SW480 (cell line): ENCODE measurements around the gene NPTX2.

Experiments used
- DNase-seq: peaks from one replicate; pipeline ENCODE4 v3.0.0-alpha.2; 2016; ENCODE audit warnings: low spot score

Gene NPTX2

DNA sequence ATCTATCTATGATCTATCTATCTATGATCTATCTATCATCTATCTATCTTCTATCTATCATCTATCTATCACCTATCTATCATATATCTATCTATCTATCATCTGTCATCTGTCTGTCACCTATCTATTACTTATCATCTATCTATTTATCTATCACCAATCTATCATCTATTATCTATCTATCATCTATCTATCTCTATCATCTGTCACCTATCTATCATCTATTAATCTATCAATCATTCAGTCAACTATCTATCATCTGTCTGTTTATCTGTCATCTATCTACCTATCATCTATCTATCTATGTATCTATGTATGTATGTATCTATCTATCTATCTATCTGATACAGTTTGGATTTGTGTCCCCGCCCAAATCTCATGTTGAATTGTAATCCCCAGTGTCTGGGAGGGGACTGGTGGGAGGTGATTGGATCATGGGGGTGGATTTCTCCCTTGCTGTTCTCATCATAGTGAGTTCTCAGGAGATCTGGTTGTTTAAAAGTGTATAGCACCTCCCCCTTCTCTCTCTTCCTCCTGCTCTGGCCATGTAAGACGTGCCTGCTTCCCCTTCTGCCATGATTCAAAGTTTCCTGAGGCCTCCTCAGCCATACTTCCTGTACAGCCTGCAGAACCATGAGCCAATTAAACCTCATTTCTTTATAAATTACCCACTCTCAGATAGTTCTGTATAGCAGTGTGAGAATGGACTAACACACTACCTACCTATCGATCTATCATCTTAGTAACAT, 37.6 kb downstream of the NPTX2 start:
- no peak for DNase-seq

DNA sequence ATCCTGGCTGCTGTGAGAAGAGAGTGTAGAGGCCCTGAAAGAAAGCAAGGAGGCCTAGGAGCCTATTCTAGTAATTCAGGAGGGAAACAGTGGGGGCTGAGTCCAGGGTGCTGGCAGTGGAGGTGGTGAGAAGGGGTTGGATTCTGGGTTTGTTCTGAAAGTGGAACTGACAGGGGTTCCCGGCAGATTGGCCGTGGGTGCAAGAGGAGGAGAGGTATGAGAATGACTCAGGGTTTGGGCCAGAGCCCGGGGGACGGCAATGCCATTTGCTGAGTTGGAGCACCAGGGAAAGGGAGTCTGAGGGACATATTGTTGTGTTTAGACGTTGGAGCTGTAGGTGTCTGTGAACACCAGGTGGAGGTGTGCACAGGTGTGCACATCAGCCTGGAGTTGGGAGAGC, 38.5 kb downstream of the NPTX2 start:
- DNase-seq: no peak

DNA sequence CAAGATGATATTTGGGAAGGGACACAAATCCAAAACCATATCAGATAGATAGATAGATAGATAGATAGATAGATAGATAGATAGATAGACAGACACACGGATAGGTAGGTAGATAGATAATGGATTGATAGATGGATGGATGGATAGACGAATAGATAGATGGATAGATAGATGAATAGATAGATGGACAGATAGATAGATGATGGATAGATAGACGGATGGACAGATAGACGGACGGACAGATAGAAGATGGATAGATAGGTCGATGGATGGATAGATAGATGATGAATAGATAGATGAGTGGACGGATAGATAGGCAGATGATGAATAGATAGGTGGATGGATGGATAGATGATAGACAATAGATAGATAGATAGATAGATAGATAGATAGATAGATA, 39.8 kb downstream of the NPTX2 start:
- no peak for DNase-seq

DNA sequence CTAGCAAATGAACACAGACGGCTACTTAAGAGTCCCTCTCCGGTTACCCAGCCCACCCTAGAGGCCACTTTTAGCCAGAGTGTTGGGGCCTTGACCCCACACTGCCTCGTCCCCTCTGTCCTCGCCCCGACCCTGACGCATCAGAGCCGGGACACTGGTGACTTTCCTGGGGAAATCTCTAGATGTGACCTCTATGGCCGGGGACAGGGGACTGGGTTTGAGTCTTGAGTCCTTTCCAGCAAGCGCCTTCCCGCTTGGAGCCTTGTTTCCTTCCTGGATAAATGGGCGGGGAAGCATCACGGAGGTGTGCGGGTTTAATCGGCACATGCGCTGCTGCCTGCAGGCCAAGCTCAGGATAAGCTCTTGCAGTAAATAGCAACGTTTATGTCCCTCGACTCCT, 40.7 kb downstream of the NPTX2 start:
- DNase-seq: no peak

DNA sequence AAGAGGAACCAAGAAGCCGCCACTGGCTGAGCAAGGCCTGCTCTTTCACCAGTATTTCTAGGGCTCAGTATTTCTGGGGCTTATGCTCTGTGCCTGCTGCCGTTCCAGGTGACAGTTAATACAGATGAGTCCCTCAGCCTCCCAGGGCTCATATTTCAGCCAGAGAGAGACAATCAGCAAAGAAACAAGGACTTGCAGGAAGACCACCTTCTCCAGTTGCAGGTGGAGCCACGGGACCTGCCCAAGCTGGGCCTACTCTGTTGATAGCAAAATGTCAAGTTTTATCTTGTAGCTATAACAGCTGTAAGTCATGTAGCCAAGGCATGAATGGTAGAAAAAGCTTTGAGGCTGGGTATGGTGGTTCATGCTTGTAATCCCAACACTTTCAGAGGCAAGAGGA, 42.7 kb downstream of the NPTX2 start:
- no peak for DNase-seq

DNA sequence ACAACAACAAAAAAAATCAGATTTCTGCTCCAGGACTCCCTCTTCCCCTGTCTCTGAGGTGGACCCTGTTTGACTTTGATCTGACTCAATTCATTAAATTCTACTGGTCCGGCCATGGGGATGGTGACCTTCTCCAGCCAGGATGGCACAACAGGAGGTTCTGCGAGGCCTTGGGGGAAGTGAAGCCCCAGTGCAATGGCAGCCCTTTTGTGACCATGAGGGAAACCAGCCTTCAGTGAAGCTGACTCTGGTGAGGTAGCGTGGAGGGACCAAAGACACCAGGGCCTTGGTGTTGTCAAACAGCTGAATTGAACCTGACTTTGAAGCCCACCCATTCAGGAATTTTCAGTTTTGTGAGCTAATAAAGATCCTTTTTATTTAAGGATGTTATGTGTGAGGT, 44.5 kb downstream of the NPTX2 start:
- no peak for DNase-seq

DNA sequence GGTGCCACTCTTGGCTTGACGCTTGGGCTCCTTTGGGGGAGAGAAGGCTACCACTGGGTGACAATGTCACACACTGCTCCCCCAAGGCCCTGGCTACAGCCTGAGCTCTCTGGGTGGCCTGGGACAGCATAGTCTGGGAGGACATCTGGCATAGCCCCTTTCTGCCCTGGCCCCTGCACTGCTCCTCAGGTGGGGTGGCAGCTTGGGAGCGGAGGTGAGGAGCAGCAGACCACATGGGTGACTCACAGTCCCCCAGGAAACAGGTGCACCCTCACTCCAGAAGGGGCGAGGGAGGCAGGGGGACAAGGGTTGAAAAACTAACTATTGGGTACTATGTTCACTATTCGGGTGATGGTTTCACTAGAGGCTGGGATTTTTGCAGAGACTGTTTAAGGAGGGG, 45.2 kb downstream of the NPTX2 start:
- DNase-seq: no peak

DNA sequence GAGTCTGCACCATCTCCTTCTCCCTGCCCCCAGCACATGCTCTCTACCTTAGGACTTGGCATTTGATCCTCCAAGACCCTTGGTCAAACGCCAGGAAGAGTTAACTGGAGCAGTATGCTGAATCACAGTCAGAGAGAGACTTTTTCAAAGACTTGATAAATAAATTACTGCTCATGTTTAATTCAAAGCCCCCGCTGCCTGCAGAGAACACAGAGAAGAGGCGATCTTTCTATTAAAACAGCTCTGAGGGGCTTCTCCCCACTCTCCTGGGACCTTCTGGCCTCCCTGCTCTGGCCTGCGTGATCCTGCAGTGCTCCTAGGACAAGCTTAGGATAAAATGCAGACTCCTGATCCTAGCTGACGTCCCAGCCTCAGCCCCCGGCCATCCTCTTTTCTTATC, 47.8 kb downstream of the NPTX2 start:
- DNase-seq: no peak

DNA sequence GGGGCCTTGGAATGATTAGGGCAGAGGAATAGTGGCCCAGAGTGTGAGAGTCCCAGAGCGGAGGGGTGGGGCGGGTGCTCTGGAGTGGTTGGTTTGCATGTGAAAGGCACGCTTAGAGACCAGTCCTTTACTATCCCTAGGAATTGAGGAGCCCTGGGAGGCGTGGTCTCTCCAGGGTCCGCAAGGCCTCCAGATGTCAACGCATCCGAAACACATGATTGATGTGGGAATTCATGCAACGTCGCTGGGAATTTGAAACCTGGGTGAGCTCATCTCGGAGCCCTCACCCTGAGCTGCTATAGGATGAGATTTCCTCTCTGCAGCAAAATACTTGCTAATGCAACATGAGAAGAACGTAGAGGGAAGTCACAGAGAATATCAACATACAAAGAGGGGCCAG, 51.2 kb downstream of the NPTX2 start:
- DNase-seq: no peak

DNA sequence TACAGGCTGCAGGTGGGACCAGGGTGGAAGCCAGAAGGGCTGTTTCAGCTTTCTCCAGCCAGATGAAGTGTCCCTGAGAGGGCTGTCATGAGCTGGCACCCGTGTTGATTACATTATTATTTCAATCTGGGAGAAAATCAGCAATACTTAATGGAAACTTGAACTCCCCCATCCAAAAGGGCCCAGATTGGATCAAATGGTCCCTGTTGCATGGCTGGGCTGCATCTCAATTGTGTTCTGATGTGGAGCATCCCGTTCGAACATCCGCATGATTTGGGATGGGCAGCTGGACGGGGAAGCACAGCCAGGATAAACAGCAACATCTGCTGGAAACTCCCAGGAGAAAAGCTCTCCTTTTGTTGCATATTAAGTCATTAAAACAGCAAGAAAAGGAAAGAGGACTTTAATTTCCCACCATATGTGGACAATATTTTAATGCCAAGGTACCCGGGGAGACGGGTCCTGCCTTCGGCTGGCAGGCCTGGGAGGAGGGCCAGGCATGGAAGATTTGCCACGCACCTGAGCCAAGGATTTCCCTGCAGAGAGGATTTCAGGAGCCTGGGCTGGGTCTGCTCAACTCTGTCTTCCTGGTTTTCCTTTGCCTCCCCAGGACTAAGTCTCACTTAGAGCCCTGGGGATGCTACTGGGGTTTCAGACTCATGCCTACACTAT, 52.4 kb downstream of the NPTX2 start:
- no peak for DNase-seq

DNA sequence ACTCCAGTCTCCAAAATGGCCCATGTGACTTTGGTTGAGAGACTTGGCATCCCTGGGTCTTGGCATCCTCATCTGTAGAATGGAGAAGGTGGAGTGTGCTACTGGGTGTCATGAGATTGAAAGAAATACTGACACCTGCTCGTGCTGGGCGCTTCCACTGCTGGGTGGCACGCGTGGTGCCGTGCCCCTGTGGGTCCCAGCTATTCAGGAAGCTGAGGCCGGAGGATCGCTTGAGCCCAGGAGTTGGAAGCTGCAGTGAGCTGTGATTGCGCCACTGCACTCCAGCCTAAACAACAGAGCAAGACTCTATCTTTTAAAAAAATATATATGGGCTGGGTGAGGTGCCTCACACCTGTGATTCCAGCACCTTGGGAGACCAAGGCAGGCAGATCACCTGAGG, 53.1 kb downstream of the NPTX2 start:
- no peak for DNase-seq

DNA sequence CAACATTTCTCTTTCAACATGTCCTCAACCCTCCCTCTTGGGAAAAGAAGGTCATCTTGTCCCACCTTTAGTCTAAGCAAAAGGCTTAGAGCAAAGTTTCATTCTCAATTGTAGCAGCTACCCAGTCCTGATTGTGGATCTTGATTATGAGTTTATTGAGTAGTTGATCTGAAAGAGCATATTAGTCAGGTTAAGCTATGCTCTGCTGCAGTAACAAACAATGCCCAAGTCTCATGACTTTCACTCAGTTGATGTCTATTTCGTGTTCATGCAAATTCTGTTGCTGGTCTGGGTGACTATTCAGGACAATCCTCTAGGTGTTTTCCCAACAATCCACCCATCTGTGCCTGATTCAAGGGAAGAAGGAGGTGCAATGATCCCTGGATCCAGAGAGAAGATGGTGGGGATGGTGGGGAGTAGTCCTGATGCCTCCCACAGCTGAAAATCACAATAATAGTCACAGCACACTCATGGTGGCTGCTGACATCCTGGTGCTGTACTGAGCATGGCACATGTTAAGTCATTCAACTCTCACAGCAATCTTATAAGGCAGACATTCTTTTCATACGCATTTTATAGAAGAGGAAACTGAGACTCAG, 54.7 kb downstream of the NPTX2 start:
- DNase-seq: no peak

DNA sequence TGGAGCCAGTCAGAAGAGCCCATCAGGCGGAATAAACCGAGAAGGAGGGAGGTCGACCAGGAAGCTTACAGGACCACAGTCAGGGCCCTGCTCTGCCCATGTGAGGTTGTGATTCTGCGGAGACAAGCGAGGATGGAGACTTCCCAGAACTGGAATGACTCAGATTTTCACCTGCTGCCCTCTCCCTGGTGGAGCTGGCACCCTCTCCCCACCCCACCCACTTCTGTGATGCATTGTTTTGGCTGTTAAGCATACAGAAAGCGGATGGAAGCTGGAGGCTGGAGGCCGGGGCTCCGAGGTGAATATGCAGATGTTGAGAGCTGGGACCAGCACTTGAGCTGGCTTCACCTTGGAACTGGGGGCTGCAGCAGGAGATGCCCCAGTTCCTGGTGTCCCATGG, 57.4 kb downstream of the NPTX2 start:
- DNase-seq: peak; percentile 49

DNA sequence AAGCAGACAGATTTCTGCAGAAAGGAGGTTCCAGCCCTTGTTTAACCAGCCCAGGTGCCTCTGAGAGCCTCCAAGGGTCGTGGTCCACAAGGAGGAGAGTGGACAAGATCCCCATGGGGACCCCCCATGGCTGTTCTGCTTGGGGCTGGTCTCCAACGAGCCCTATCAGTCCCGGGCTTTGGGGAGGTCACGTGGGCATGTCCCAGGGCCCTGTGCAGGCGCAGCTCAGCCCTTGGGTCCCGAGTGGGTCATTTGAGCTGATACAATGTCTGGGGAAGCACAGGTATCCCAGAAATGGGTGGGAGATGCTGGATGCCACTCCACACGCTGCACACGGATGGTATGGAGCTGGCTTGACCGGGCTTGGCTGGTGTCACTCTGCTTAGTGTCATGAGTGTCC, 57.8 kb downstream of the NPTX2 start:
- DNase-seq: no peak

DNA sequence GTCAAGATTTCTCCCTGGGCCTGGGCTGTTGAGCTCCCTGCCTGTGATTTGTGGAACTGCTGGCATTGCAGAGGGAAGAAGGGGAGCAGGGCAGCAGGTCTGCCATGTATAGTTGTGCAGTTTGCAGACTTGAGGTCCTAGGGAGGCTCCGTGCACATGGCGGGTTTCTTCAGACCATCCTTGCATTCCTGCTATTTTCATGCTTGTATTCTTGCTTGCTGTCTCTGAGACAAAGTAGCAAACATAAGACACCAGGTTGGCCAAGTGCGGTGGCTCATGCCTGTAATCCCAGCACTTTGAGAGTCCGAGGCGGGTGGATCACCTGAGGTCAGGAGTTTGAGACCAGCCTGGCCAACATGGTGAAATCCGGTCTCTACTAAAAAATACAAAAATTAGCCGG, 61.1 kb downstream of the NPTX2 start:
- DNase-seq: no peak
